GM21360 (cell line): ENCODE data around the gene ZNF148.

Experiments used
- ATAC-seq: cut with Tn5 transposase; IDR thresholded peaks from one replicate; pipeline ENCODE4 v1.9.1; 2021; ENCODE audit warnings: mild to moderate bottlenecking, moderate library complexity; ENCODE audit not compliant: unreplicated experiment

ZNF148 gene

GRCh38 chr3:125334675-125335560 is 40.2 kb downstream of the ZNF148 start:
- ATAC-seq = no peak

GRCh38 chr3:125332504-125332903 is 42.6 kb downstream of the ZNF148 start:
- ATAC-seq = no peak

GRCh38 chr3:125331243-125331642 is 43.9 kb downstream of the ZNF148 start:
- no peak for ATAC-seq

- ATAC-seq = no peak
Measured at GRCh38 chr3:125326957-125327356, 48.2 kb downstream of the ZNF148 start.

- no peak for ATAC-seq
Measured at GRCh38 chr3:125325746-125326145, 49.4 kb downstream of the ZNF148 start.

- ATAC-seq = no peak
Measured at GRCh38 chr3:125324341-125324740, 50.8 kb downstream of the ZNF148 start.

- ATAC-seq = no peak
Measured at GRCh38 chr3:125322917-125323316, 52.2 kb downstream of the ZNF148 start.

- ATAC-seq = no peak
Measured at GRCh38 chr3:125322166-125322565, 53.0 kb downstream of the ZNF148 start.

GRCh38 chr3:125319765-125320164 is 55.4 kb downstream of the ZNF148 start:
- ATAC-seq = no peak

- no peak for ATAC-seq
Measured at GRCh38 chr3:125318871-125319270, 56.3 kb downstream of the ZNF148 start.

- no peak for ATAC-seq
Measured at GRCh38 chr3:125318167-125318865, 56.8 kb downstream of the ZNF148 start.

GRCh38 chr3:125317761-125318160 is 57.4 kb downstream of the ZNF148 start:
- no peak for ATAC-seq

- no peak for ATAC-seq
Measured at GRCh38 chr3:125316949-125317348, 58.2 kb downstream of the ZNF148 start.

- ATAC-seq = no peak
Measured at GRCh38 chr3:125316246-125316645, 58.9 kb downstream of the ZNF148 start.

GRCh38 chr3:125313060-125313635 is 62.0 kb downstream of the ZNF148 start:
- no peak for ATAC-seq

GRCh38 chr3:125310623-125311081 is 64.5 kb downstream of the ZNF148 start:
- ATAC-seq = no peak

- no peak for ATAC-seq
Measured at GRCh38 chr3:125309476-125309875, 65.6 kb downstream of the ZNF148 start.

- no peak for ATAC-seq
Measured at GRCh38 chr3:125306620-125307019, 68.5 kb downstream of the ZNF148 start.

- ATAC-seq = no peak
Measured at GRCh38 chr3:125302932-125303331, 72.2 kb downstream of the ZNF148 start.

GRCh38 chr3:125300416-125300815 is 74.7 kb downstream of the ZNF148 start:
- no peak for ATAC-seq

- ATAC-seq = no peak
Measured at GRCh38 chr3:125294411-125294810, 80.7 kb downstream of the ZNF148 start.

GRCh38 chr3:125292015-125292414 is 83.1 kb downstream of the ZNF148 start:
- no peak for ATAC-seq
